ACC112 (cell line): Measurements from ENCODE around the gene RXRA.

Source experiments
- H2AFZ ChIP-seq: fragments of 200-600 bp; sonication (generic); one replicate; pipeline ENCODE4 v1.6.0; 2017; ENCODE audit warnings: antibody characterized with exemption, low read length; ENCODE audit not compliant: unreplicated experiment
- H3K27ac ChIP-seq: fragments of 200-600 bp; sonication (generic); 2 replicates; pipeline ENCODE4 v1.5.1; 2014; ENCODE audit warnings: low read depth, mild to moderate bottlenecking, antibody characterized with exemption, low read length, moderate library complexity
- H3K27me3 ChIP-seq: fragments of 200-600 bp; sonication (generic); 2 replicates; pipeline ENCODE4 v1.6.1; 2014; ENCODE audit warnings: mild to moderate bottlenecking, antibody characterized with exemption, low read length, moderate library complexity, mixed read lengths; ENCODE audit not compliant: insufficient read depth
- H3K36me3 ChIP-seq: fragments of 200-600 bp; sonication (generic); 2 replicates; pipeline ENCODE4 v1.6.1; 2016; ENCODE audit warnings: mild to moderate bottlenecking, antibody characterized with exemption, low read length, moderate library complexity, mixed read lengths; ENCODE audit not compliant: insufficient read depth
- H3K4me1 ChIP-seq: fragments of 200-600 bp; sonication (generic); one replicate; pipeline ENCODE4 v1.6.1; 2016; ENCODE audit warnings: low read length, mixed read lengths; ENCODE audit not compliant: insufficient read depth, unreplicated experiment, control insufficient read depth
- H3K4me3 ChIP-seq: fragments of 200-600 bp; sonication (generic); 2 replicates; pipeline ENCODE4 v1.5.1; 2014; ENCODE audit warnings: mild to moderate bottlenecking, low read depth, low read length
- H3K79me2 ChIP-seq: fragments of 200-600 bp; sonication (generic); one replicate; pipeline ENCODE4 v1.6.0; 2016; ENCODE audit warnings: low read length; ENCODE audit not compliant: control insufficient read depth, unreplicated experiment, insufficient read depth

Gene RXRA

DNA sequence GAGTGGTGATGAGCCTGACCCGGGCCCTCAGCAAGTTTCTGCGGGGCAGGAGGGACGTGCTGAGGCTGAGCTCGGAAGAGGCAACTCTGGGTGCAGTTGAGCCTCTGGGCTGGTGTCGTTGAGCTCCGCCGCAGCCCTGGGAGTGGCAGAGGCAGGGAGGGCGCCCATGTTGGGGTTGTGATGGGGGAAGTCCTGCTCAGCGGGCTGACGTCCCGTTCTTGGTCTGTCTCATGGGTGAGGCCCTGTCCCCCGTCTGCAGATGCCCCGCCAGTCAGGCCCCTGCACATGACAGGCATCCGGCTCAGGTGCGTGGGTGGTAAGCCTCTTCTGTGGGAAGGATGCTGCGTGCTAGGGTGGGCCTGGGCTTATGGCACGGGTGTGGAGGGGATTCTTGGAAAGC, 64.3 kb downstream of the RXRA start:
- Histone ChIP-seq H3K27me3 (no peaks in the 10 kb centered on the region), H2AFZ (no peak overlapping the region), H3K36me3 (no peaks in the 10 kb centered on the region), H3K4me3 (no peak overlapping the region), H3K79me2 (peaks cover 57% of the 10 kb centered on the region), H3K27ac (no peak overlapping the region), H3K4me1 (peaks cover 7% of the 10 kb centered on the region)

DNA sequence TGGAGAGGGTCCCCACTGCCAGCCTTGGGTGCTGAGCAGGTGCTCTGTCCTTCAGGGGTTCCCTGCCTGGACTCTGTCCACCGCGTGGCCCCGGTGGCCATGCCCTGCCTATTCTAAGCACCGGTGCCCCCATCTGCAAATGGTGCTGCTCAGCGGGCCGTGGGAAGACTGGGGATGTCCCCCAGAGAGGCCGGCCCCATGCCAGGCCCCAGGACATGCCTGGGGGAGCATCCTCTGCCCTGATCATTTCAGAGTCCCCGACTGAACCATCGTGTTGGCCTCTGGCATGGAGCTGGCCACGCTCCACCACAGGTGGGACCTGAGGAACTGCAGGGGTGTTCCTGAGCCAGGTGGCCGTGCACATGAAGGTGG, 64.7 kb downstream of the RXRA start:
- Histone ChIP-seq H3K4me1 (peaks cover 7% of the 10 kb centered on the region), H3K27ac (no peak overlapping the region), H3K36me3 (no peaks in the 10 kb centered on the region), H2AFZ (no peak overlapping the region), H3K27me3 (no peaks in the 10 kb centered on the region), H3K4me3 (no peak overlapping the region), H3K79me2 (peaks cover 61% of the 10 kb centered on the region)

DNA sequence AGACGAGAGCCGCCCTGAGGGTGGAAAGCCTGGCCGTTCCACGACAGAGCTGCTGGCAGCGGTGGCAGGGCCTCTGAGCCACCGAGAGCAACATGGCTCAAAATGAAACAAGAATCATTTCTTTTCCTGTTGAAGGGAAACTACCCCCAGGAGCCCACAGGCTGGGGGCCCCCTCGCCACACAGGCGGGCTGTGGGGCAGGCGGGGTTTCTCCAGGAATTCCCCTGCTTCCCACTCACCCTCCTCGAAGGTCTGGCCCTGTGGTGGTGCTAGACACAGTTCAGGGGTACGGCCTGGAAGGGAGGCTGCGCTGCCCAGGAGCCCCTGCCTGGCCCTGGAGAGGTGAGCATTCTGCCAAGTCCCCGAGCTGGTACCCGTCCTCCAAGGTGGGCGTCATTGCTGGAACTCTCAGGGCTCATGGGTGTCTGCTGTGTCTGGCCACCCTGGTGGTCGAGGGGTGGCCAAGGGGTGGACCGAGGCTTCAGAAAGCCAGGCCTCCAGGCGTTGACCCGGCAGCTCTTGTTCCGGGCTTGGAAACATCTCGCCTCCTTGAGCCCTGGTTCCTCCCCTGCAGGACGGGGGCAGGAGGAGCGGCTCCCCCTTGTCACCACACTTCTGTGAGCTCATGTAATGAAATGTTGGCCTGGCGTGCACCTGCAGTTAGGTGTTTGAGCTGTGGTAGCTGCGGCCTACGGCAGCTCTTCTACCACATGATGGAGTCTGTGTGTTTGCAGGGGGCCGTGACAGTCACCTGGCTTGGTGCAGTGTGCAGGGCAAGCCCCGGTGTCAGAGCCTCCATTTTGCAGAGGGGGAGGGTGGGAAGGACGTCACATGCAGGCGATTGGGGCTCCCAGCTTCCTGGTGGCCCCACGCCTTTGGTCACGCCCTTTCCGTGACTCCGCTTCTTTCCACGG, 65.3 kb downstream of the RXRA start:
- H3K36me3 ChIP-seq, result no peaks in the 10 kb centered on the region
- peaks cover 67% of the 10 kb centered on the region for H3K79me2 ChIP-seq
- no peaks in the 10 kb centered on the region for H3K27me3 ChIP-seq
- H2AFZ ChIP-seq, result no peak overlapping the region
- peaks cover 13% of the 10 kb centered on the region for H3K4me1 ChIP-seq
- no peak overlapping the region for H3K27ac ChIP-seq
- H3K4me3 ChIP-seq, result no peak overlapping the region

DNA sequence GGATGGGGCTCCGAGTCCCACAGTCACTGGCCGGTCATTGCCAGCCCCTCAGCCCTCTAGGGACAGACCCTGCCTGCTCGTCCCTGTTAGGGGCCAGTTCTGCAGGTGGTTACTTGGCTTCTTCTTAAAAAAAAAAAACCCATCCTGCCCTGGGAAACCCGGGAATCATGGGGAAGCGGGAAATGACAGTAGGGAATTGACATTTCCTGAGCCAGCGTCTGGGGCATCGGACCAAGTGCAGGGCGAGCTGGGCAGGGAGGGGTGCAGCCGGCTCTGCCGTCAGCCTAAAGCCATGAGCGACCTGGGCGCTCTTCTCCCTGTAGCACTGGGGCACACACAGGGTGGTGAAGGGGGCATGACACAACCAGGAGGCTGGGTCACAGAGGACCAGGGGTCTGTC, 66.6 kb downstream of the RXRA start:
- Histone ChIP-seq H3K4me3 (no peak overlapping the region), H2AFZ (no peak overlapping the region), H3K4me1 (peaks cover 13% of the 10 kb centered on the region), H3K27ac (no peak overlapping the region), H3K36me3 (no peaks in the 10 kb centered on the region), H3K79me2 (peaks cover 59% of the 10 kb centered on the region), H3K27me3 (no peaks in the 10 kb centered on the region)

DNA sequence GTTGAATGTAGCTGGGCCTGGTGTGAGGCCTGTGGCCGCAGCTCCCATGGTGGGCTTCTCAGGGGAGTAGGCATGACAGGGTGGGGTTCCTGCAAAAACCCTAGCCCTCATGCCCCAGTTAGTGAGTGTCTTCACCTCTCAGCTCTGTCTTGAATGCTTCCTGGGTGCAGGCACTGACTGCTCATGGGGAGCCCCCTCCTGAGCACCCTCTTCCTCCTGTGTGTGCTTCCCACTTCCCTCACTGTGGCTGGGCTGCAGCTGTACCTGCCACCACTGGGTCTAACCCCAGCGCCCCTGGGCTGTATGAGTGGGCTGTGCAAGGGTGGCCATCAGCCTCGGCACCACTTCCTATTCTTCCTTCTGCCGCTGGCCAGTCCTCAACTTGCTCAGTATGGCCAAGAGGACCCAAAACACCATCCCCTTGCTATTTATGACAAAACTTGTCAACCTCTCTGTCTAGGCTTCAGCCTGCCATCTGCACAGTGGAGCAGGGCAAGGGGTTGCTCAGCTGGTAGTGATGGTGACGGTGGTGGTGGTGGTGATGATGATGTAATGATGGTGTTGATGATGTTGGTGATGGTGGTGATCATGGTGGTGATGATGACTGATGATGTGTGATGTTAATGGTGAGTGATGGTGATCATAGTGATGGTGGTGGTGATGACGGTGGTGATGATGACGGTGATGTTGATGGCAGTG, 67.5 kb downstream of the RXRA start:
- no peak overlapping the region for H3K27ac ChIP-seq
- H2AFZ ChIP-seq, result no peak overlapping the region

DNA sequence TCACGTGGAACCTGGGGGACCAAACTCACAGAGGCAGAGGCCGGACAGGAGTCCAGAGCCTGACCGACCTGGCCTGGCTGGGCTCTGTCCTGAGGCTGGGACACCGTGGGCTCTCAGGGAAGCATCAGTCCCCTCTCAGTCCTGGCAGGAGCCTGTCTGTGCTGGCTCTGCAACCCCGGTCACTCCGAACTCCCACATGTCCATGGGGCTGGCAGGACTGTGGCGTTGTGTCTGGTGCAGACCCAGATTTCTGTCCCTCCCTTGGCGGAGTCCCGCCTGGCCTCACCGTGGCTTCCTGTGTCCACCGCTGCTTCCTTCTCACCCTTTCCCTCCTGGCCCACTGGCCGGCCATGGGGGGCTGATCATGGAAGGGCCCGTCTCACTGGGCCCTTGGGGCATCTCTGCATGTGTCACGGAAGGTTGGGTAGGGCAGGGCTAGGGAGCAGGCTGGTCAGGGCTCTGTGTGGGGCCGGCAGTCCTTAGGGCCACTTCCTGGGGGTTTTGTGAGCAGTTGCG, 68.8 kb downstream of the RXRA start:
- Histone ChIP-seq H3K79me2 (peaks cover 57% of the 10 kb centered on the region), H3K4me3 (no peak overlapping the region), H3K4me1 (peaks cover 13% of the 10 kb centered on the region), H2AFZ (no peak overlapping the region), H3K27me3 (no peaks in the 10 kb centered on the region), H3K27ac (no peak overlapping the region), H3K36me3 (peaks cover 8% of the 10 kb centered on the region; the same call in 1 of the 2 replicates)

More for the DNA sequence above, 67.5 kb downstream of the RXRA start:
- H3K36me3 ChIP-seq, result 0 out of 2 replicates have a peak, but pooled peaks cover 2% of the 10 kb centered on the region
- H3K4me3 ChIP-seq, result no peak overlapping the region
- H3K79me2 ChIP-seq, result peaks cover 52% of the 10 kb centered on the region
- no peaks in the 10 kb centered on the region for H3K27me3 ChIP-seq
- H3K4me1 ChIP-seq, result peaks cover 13% of the 10 kb centered on the region

DNA sequence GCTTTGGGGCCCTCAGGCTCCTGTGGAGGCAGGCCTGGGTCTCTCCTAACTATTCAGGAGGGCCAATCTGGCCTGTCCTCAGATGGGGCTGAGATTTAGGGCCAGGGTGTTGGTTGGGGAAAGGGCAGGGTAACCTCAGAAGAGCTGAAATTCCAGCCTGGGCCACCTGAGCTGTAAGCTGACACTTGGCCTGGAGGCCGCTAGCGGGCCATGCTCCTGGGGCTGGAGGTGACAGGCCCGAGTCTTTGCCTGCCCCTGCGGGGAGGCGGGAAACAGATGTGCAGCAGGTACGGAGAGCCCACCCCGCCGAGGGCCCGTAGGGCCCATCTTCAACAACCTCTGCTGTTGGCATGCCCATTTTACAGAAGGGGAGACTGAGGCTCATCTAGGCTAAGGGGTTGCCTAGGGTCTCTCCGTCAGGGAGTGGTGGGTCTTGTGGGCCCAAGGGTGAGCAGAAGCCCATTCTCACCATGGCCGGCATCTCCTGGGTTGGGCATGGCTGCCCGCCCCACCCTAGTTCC, 69.5 kb downstream of the RXRA start:
- H3K27ac ChIP-seq, result no peak overlapping the region

DNA sequence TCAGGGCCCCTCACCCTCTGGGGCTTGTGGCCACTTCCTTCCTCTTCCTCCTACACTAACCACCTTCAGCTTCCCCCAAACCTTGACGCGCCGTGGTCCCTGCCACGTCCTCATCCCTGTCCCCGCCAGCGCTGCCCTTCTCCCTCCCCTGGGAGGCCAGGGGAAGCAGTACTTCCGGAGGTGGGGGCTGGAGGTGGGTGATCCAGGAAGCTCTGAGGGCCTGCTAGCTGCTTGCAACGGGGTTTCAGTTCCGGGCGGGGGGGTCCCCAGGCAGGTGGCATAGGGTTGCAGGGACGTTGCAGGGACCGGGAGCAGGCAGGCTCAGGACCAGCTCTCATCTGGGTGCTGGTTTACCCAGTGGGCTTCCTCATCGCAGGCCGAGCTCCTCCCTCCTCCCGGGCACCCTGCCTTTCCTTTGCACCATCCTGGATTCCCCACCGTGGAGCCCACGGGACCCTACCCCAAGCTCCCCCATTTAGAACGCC, 70.0 kb downstream of the RXRA start:
- no peak overlapping the region for H3K4me3 ChIP-seq
- H3K27ac ChIP-seq, result no peak overlapping the region

More for the DNA sequence above, 69.5 kb downstream of the RXRA start:
- H2AFZ ChIP-seq, result no peak overlapping the region
- peaks cover 8% of the 10 kb centered on the region; the same call in 1 of the 2 replicates for H3K36me3 ChIP-seq
- H3K27me3 ChIP-seq, result no peaks in the 10 kb centered on the region
- H3K79me2 ChIP-seq, result peaks cover 57% of the 10 kb centered on the region
- H3K4me3 ChIP-seq, result no peak overlapping the region
- peaks cover 13% of the 10 kb centered on the region for H3K4me1 ChIP-seq

DNA sequence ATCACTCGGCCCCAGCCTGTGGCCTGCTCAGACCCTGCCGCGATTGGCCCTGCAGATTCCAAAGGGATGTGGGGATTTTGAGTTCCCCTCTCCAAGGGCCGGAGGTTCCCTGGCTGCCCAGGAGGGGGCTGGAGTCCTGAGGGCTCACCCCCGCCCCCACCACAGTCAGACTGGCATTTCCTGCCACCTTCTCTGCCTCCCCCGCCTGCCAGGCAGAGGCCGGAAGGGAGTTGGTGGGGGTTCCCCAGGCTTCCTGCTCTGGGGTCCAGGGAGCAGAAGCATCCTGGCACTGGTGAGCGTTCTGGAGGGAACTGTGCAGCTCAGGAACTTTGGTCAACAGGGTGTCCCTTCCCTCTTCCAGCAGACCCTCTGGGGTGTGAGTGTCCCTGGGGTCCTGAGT, 70.6 kb downstream of the RXRA start:
- Histone ChIP-seq H3K27ac (no peak overlapping the region), H3K4me3 (no peak overlapping the region), H3K36me3 (peaks cover 8% of the 10 kb centered on the region; the same call in 1 of the 2 replicates), H2AFZ (no peak overlapping the region), H3K79me2 (peaks cover 52% of the 10 kb centered on the region), H3K27me3 (no peaks in the 10 kb centered on the region), H3K4me1 (peaks cover 13% of the 10 kb centered on the region)

More for the DNA sequence above, 70.0 kb downstream of the RXRA start:
- Histone ChIP-seq H3K27me3 (no peaks in the 10 kb centered on the region), H2AFZ (no peak overlapping the region), H3K36me3 (peaks cover 8% of the 10 kb centered on the region; the same call in 1 of the 2 replicates), H3K4me1 (peaks cover 13% of the 10 kb centered on the region), H3K79me2 (peaks cover 52% of the 10 kb centered on the region)

DNA sequence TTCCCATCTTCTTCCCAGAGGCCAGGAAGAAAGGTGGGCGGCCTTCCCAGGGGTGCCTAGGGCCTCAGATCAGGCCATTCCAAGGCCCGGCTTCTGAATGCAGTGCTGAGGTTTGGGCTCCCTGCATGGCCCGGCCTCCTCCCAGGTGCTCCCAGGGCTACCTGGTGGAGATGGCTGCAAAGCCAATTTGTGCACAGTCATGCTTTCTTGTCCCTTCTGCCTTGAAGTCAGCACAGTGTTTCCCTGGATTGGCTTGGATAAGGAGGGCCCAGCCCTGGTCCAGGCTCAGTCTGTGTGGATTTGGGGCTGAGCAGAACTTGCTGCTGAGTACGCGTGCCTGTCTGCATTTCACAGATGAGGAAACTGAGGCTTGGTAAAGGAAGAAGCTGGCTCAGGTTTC, 72.5 kb downstream of the RXRA start:
- peaks cover 26% of the 10 kb centered on the region for H3K4me1 ChIP-seq
- H2AFZ ChIP-seq, result no peak overlapping the region
- H3K79me2 ChIP-seq, result peaks cover 46% of the 10 kb centered on the region
- no peaks in the 10 kb centered on the region for H3K27me3 ChIP-seq
- H3K27ac ChIP-seq, result no peak overlapping the region
- H3K4me3 ChIP-seq, result no peak overlapping the region
- peaks cover 8% of the 10 kb centered on the region; the same call in 1 of the 2 replicates for H3K36me3 ChIP-seq
